ENCODE data around the gene SEMA4D.

Gene SEMA4D, protein sequence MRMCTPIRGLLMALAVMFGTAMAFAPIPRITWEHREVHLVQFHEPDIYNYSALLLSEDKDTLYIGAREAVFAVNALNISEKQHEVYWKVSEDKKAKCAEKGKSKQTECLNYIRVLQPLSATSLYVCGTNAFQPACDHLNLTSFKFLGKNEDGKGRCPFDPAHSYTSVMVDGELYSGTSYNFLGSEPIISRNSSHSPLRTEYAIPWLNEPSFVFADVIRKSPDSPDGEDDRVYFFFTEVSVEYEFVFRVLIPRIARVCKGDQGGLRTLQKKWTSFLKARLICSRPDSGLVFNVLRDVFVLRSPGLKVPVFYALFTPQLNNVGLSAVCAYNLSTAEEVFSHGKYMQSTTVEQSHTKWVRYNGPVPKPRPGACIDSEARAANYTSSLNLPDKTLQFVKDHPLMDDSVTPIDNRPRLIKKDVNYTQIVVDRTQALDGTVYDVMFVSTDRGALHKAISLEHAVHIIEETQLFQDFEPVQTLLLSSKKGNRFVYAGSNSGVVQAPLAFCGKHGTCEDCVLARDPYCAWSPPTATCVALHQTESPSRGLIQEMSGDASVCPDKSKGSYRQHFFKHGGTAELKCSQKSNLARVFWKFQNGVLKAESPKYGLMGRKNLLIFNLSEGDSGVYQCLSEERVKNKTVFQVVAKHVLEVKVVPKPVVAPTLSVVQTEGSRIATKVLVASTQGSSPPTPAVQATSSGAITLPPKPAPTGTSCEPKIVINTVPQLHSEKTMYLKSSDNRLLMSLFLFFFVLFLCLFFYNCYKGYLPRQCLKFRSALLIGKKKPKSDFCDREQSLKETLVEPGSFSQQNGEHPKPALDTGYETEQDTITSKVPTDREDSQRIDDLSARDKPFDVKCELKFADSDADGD
- 404 to 639 reads per million in 2 donors for total RNA-seq

- peak; percentile 34 for DNase-seq
Measured at GRCh38 chr9:89497978-89498851, at the start of gene SEMA4D. SEMA4D (minus strand) TSS chr9:89498113; CDS start chr9:89405456, 92,657 bp downstream.

- no peak for DNase-seq
Measured at GRCh38 chr9:89547000-89547399, 49.1 kb upstream of the SEMA4D start.

DNA sequence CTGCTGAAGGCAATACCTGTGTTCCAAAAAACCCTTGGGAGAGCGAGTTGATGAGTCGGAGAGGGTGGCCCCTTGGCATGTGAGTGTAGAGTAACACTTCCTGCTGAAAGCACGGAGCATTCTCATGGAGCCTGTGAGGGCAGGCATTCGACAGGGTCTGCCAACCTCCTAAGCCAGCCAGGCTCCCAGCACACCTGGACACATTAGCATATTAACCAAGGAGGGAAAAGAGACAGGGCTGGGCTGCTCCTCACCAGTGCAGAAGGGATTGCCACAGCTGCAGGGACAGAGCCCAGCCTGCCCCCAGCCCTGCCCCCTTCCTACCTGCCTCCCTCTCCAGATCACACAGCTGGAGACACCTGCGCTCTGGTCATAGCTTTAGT lies 46.4 kb upstream of the SEMA4D start:
- no peak for DNase-seq

GRCh38 chr9:89543621-89544278 lies 45.8 kb upstream of the SEMA4D start:
- DNase-seq, result no peak

DNA sequence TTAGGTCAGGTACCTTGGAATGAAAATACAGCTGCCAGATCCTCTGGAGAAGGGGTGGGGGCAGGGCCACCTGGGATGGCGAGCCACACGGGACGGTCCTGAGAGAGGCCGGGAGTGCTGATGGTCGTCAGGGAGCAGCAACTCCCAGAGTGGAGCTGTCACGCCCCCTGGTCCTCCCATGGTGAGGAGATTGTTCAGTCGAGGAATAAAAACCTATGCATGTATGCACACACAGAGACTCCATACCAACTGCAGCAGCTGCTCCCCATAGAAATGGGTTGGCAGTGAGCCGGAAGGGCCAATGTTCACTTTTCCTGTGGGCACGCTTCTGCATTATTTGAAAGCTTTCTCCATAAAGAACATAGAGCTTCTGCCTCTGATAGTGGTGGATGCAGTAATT lies 45.2 kb upstream of the SEMA4D start:
- DNase-seq, result no peak

- no peak for DNase-seq
Measured at GRCh38 chr9:89542401-89543021, 44.6 kb upstream of the SEMA4D start.

DNA sequence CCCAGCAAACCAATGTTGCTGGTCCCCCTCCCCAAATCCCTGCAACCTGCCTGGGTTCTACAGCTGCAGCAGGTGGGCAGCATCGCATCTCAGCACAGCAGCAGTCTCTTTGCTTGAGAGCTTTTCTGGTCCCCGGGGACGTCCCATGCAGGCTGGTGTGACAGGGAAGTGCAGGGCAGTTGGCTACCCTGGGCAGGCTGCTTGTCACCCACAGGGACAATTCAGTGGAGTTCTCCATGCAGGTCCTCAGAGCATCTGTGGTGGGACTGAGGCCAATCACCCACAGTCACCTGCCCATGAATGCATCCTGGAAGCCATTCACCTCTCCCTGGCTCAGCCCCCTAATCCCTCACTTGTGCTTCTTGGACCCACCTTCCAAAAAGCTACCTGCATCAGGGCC lies 43.9 kb upstream of the SEMA4D start:
- no peak for DNase-seq

- no peak for DNase-seq
Measured at GRCh38 chr9:89539374-89539773, 41.5 kb upstream of the SEMA4D start.

- no peak for DNase-seq
Measured at GRCh38 chr9:89538871-89539270, 41.0 kb upstream of the SEMA4D start.

DNA sequence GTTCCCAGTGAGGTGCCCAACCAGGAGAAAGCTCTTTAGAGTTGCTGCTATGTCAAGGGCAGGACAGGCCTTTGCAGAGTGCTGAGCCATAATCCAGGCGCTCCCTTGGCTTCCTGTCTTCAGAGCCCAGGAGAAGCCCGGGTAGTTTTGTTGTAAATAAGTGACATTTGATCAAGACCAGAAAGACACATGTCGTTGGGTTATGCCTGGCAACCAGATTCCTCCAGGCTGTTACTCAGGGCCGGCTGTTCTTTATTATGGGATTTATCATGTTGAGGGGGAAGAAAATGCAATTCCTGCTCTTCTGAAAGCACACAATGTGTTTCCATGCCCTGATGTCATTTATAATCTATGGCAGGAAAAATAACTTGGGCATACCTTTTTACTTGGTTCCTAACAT lies 39.3 kb upstream of the SEMA4D start:
- DNase-seq, result no peak

DNA sequence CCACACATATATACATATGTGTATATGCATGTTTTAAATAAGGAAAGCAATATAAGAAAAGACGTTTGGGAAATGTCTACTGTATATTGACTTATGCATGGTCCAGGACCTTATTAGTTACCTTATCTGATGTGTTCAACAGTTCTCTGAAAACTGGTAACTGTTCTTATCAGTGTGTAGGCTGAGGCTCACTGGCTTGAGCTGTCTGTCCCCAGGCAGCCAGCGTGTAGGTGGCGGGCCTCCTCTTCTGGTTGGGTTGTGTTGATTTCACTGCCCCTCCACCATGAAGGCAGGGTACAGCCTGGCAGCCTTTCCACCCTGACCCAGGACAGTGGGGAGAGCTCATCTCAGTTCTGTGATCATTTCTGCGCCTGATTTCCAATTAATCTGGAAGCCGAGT lies 38.7 kb upstream of the SEMA4D start:
- no peak for DNase-seq

DNA sequence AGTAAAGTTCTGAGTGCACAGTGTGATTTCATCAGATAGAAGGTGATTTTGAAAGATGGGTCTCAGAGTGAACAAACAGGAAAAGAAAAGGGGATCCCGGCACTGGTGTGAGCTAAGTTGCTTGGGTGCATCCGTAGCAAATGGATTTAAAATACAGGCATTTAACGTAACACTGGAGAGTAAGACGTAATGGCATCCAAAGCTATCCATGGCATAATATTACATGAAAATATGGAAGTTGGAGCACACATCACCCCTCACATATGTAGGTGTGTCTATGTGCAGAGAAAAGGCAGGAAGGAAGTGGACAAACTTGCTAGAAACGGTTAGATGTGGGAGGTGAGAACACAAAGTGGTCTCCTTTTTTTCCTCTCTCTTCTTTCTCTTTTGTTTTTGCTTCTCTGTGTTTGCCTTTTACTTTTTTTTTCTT lies 38.2 kb upstream of the SEMA4D start:
- no peak for DNase-seq

GRCh38 chr9:89535461-89535860 lies 37.5 kb upstream of the SEMA4D start:
- no peak for DNase-seq

DNA sequence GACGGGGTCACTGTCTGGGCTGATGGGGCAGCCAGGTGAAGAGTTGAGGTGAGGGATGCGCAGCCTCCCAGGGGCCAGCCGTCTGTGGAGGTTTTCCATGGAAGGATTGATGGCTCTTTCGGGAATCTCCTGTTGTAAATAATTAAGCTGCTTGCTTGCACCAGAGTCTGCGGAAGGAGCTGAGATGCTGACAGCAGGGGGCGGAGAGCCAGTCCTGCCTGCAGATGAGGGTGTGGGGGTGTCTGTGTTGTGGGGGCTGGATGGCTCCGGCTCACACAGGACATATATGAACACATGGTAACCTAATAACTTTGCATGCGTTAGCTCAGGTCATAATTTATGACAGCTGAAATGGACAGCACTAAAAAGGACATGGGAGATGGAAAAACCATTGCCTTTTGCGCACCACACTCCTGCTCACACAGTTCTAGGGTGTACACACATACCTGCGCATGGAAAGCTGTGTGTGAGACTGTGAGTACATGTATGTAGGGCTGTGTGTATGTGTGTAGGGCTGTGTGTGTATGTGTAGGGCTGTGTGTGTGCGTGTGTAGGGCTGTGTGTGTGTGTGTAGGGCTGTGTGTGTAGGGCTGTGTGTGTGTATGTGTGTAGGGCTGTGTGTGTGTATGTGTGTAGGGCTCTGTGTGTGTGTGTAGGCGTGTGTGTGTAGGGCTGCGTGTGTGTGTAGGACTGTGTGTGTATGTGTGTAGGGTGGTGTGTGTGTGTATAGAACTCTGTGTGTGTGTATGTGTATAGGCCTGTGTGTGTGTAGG lies 36.8 kb upstream of the SEMA4D start:
- DNase-seq, result no peak

DNA sequence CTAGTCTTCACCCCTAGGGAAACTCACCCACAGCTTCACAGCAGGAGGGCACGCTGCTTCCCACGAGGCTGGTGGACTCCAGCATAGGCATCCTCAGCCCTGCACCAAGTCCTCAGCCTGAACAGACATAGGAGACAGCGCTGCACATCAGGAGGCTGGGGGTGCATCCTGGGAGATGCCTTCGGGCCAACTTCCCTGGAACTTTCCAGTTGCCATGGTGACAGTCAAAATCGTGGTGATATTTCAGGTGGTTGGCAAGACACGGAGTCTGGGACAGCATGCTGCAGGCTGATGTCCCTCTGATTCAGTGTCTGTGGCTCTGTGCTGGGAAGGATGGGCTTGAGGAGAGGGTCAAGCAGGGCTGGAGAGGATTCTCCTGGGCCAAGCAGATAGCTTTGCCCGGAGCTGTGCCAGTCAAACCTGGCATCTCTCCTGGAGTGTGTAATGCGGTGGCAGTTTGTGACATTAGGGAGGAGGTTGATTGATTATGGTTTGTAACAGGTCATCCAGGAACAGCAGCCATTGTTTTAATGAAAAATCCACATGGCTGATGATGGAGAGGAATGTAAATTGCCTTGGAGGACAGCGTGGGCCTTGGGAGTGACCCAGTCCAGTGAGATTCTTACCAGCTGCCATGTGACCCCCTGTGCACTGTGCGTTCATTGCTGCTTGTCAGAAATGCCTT lies 35.6 kb upstream of the SEMA4D start:
- DNase-seq, result no peak

- DNase-seq, result no peak
Measured at GRCh38 chr9:89532944-89533343, 35.0 kb upstream of the SEMA4D start.

DNA sequence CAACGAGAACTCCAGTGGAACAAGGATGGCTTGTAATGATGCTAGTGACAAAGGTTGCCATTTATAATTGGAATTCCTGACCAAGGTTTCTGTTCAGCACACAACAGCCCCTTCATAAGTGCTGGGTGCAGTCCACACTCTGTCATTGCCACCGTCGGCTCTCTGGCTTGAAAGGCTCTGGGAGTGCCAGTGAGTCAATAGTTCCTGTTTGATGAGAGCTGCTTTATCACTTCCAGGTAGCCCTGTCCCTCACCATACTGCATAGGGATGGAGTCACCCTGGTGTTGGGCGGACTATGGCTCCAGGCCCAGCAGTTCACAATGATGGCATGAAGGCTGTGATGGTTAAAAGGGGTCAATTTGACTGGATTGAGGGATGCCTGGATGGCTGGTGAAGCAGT lies 34.6 kb upstream of the SEMA4D start:
- DNase-seq, result no peak

DNA sequence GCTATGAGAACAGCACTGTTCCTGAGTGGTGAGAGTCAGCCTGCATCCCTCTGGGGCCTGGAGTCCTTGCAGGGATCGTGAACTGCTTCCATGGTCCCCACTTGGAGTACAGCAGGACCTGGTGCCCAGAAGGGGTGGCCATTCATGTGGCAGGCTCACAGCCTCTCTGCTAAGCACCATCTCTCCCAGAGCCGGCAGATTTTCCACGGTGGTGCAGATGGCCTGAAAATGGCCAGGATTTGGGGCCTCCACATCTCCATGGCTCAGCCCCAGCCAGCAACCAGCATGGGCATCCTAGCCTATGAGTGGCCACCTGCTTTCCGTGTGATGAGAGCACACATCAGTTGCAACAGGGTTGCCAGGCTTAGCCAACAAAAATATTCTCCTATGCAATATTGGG lies 33.9 kb upstream of the SEMA4D start:
- DNase-seq, result no peak

- DNase-seq, result no peak
Measured at GRCh38 chr9:89530726-89531125, 32.8 kb upstream of the SEMA4D start.

DNA sequence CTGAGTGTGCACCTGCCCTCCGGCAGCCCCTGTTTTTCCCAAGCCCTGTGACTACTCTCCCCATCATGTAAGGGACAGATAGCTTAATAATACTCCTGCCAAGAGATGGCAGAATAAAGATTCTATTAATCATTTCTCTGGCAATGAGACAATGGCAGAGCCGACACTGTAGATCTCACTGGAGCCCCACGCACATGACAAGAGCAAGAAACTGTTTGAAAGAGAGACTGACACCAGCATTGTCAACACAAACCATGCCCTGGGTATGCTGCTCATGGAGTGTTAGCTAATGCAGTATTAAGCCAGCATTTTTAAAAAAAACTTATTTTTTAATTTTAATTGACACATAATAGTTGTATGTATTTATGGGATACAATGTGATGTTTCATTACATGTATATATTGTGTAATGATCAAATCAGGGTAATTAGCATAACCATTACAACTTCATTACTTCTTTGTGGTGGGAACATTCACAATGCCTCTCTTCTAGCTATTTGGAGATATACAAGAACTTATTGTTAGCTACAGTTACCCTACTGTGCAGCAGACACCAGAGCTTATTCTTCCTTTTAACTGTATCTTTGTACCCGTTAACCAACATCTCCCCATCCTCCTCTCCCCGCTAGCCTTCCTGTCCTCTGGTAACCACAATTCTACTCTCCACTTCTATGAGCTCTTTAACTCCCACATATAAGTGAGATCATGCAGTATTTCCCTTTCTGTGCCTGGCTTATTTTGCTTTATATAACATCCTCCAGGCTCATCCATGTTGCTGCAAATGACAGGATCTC lies 31.5 kb upstream of the SEMA4D start:
- no peak for DNase-seq

Data from activated gamma-delta T cell (primary cell).